ENCODE results near the gene YTHDC1.

DNA sequence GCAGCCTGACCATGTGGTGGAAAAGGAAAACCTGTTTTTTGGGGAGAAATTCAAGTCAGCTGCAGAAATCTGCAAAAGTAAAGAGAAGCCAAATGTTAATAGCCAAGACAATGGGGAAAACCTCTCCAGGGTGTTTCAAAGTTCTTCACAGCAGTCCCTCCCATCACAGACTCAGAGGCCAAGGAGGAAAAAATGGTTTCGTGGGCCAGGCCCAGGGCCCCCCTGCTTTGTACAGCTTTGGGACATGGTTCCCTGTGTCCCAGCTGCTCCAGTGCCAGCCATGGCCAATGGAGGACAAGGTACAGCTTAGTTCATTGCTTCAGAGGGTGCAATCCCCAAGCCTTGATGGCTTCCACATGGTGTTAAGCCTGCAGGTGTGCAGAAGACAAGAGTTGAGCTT, 15.2 kb upstream of the YTHDC1 start:
- TF ChIP-seq EP300 (IDR thresholded peaks at IDR 0.05) (no peak), POLR2A (IDR thresholded peaks at IDR 0.05) (no peak)
- TF ChIP-seq, protein P1, sequence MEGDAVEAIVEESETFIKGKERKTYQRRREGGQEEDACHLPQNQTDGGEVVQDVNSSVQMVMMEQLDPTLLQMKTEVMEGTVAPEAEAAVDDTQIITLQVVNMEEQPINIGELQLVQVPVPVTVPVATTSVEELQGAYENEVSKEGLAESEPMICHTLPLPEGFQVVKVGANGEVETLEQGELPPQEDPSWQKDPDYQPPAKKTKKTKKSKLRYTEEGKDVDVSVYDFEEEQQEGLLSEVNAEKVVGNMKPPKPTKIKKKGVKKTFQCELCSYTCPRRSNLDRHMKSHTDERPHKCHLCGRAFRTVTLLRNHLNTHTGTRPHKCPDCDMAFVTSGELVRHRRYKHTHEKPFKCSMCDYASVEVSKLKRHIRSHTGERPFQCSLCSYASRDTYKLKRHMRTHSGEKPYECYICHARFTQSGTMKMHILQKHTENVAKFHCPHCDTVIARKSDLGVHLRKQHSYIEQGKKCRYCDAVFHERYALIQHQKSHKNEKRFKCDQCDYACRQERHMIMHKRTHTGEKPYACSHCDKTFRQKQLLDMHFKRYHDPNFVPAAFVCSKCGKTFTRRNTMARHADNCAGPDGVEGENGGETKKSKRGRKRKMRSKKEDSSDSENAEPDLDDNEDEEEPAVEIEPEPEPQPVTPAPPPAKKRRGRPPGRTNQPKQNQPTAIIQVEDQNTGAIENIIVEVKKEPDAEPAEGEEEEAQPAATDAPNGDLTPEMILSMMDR (IDR thresholded peaks at IDR 0.05): no peak
